ENCODE results near the gene CCT2.

Gene CCT2

DNA sequence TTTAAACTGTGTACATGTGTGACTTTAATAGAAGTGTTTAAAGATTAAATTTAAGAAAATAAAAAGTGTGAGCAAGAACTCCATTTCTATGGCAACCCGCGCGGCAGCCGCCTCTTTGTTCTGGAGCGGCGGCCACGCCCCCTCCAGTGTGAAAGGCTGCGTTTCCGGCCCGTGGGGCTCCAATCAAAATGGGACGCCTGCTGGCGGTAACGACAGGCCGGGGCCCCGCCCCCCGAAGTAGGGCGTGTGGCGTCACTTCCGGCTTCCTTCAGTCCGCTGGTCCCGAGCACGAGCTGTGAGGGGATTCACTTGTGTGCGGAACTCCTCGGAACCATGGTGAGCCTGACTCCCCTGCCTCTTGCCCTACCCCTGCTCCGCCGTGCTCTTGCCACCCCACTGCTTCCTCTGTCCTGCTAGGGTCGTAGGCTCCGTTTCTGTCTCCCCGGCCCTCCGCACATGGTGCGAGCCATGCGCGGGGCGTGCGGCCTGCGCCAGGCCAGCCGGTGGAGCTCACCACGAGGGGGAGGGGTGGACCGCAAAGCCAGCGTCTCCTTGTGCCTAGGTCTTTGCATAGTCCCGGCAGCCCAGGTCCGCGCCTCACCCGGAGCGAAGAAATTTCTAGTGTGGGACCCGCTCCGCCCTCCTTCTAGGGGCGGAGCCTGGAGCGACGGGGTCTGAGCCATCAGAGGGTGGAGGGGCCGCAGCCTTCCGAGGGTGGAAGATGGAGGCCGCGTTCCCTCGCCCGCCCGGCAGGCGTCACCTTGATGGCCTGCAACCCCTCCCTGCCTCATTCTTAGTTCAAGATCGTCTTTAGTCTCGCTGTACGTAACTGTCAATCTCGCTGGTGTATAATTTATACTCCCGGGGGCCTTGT, at the start of gene CCT2:
TSS of gene CCT2 (plus strand) at position 271 of the 874 bp plus-strand sequence. CDS start at position 334, 63 bp downstream.
- peak; percentile 96 to 97 for DNase-seq

- DNase-seq = no peak
Measured at GRCh38 chr12:69540987-69541386, 44.3 kb upstream of the CCT2 start.

DNA sequence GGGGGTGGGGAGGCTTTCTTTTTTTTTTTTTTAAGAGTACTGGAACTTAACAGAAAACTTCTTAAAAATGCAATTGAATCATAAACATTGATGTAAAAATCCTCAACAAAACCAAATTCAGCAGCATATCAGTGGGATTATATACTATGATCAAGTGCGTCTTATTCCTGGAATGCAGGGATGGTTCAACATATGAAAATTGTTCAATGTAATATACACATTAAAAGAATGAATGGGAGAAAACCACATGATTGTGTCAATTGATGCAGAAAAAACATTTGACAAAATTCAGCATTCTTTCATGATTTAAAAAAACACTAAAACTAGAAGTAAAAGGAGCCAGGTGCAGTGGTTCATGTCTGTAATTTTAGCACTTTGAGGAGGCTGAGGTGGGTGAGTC, 41.2 kb upstream of the CCT2 start:
- no peak for DNase-seq

DNA sequence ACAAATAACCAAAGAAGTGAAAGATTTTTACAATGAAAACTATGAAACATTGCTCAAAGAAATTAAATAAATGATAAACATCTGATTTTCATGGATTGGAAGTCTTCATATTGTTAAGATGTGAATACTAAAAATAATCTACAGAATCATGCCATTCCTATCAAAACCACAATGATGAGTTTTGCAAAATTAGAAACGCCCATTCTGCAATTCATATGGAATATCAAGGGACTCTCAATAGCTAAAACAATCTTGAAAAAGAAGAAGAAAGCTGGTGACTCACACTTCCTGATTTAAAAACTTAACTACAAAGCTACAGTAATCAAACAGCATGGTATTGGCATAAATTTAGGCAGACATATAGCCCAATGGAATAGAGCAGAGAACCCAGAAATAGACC, 40.2 kb upstream of the CCT2 start:
- no peak for DNase-seq

DNA sequence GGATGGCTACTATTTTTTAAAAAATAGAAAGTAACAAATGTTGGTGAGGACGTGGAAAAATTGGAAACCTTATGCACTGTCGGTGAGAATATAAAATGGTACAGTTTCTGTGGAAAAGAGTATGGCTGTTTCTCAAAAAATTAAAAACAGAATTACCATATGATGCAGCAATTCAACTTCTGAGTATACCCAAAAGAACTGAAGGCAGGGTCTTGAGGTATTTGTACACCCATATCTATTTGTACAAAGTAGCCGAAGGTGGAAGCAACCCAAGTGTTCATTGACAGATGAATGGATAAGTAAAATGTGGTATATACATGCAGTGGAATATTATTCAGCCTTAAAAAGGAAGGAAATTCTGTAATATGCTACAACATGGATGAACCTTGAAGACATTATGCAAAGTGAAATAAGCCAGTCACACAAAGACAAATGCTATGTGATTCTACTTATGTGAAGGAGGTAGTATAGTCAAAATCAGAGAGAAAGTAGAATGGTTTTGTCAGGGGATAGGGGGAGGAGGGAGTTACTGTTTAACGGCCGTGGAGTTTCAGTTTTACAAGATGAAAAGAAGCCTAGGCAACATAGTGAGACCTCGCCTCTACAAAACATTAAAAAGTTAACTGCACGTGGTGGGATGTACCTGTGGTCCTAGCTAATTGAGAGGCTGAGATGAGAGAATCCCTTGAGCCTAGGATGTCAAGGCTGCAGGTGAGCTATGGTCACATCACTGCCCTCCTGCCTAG, 38.4 kb upstream of the CCT2 start:
- no peak for DNase-seq

- DNase-seq = no peak
Measured at GRCh38 chr12:69548687-69549086, 36.6 kb upstream of the CCT2 start.

GRCh38 chr12:69550569-69551350, 34.5 kb upstream of the CCT2 start:
- no peak for DNase-seq

DNA sequence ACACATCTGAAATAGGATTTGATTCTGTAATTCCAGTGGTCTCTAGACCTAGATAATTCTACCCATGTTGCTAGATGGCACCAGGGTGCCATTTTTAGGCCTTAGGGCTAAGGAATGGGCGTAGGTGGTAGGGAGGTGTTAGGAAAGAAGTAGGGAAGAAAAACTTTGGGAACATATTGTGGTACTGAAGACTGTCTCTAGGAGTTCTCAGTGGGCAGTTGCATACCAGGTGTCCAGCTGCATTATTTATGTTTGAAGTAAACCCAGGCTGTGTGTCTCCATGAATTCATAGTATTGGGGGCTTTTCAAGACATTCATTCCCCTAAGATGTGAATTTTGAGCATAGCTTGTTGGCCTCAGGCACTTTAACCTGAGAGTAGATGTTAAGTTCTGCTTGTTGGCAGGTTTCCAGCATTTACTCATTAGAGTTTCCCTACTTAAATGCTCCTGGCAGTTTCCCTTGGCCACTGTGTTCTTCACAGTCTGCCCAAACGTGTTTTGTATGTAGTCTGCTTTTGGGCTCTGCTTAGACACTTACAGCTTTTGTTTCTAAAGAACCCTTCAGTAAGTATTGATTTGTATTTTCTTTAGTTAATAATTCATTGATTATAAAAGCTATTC, 31.5 kb upstream of the CCT2 start:
- DNase-seq = no peak

DNA sequence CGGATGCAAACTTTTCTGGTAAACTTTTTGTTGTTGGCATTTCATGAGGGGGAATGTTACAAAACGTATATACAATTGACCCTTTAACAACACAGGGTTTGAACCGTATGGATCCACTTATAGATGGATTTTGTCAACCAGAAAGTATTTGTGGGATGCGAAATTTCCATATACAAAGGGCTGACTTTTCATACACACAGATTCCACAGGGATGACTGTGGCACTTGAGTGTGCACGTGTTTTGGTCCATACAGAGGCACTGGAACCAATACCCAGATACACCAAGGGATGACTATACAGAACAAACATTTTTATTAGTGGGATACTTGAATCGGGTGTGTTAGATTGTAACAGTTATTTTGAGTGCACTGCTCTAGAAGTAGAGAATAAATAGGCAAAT, 29.8 kb upstream of the CCT2 start:
- DNase-seq = no peak

DNA sequence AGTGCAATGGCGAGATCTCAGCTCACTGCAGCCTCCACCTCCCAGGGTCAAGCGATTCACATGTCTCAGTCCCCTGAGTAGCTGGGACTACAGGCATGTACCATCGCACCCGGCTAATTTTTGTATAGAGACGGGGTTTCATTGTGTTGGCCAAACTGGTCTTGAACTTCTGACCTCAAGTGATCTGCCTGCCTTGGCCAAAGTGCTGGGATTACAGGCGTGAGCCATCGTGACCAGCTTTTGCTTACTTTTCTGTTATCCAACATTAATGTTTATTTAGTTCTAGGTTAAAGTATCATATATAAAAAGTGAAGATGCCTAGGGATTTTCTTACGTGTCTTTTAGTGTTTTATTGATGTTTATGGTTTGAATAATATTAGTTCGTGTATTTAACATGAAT, 28.9 kb upstream of the CCT2 start:
- no peak for DNase-seq

GRCh38 chr12:69563166-69563762, 22.0 kb upstream of the CCT2 start:
- DNase-seq = no peak

GRCh38 chr12:69566603-69567002, 18.7 kb upstream of the CCT2 start:
- DNase-seq = no peak

GRCh38 chr12:69569236-69569635, 16.0 kb upstream of the CCT2 start:
- DNase-seq = no peak

DNA sequence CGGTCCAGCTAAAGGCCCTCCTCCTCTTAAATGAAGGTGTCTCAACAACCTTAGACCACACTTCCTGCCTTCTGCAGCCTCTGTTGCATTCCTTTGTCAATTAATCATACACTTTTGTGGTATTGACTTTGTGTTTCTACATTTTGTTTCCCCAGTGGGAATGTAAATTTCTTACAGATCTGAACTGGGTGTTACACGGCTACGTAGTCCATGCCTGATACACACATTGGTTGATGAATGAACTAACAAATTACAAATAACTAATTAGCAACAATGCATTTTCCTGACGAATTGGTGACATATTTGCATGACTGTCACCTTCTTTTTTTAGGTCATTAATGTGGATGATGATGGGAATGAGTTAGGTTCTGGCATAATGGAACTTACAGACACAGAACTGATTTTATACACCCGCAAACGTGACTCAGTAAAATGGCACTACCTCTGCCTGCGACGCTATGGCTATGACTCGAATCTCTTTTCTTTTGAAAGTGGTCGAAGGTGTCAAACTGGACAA, 15.2 kb upstream of the CCT2 start:
- no peak for DNase-seq

DNA sequence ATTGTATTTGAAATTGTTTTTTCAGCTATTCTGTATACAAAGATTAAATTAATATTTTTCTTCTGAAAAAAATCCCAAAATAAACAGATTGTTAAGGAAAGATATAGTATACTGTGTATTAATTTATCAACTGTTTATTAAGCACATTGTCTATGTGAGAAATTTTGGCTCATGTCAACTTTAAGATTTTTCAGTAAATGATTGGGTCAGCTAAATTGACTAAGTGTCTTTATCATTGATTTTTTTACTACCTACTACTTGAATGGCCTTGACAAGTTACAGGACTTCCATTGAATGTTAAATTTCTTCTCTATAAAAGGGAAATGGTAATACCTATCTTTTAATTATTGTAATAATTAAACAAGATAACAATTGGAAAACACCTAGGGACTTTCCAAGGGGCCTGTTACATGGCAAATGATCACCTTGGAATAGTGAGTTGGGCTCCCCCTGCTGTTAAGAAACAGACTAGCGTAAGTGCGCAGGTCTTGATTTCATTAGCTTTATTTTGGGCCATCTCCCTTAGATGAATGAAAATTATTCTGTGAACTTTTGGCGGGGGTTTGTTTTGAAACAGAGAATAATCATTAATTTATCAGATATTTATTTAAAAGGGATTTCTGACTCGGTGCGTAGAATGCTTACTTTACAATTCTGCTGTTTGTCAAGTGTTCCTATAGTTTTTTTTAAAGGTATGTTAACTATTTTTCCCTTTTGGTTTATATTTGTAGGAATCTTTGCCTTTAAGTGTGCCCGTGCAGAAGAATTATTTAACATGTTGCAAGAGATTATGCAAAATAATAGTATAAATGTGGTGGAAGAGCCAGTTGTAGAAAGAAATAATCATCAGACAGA, 14.5 kb upstream of the CCT2 start:
- peak; percentile 45 to 62 for DNase-seq

- no peak for DNase-seq
Measured at GRCh38 chr12:69575346-69575745, 9.9 kb upstream of the CCT2 start.

DNA sequence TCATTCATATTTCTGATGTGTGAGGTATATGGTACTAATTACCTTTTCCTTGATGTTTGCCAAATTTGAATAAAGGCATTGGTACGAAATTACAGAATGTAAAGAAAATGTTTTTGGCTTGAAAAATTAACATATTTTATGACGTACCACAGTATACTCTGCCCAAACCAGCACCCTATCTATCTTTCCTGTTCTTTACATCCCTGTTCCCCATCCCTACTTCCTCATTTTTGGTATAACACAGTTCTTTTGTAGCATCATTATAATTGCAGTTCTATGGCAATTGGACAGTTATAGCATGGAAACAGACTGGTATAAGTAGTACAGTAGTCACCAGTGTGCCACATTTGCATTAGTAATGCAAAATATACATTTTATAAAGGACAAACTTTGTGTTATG, 7.0 kb upstream of the CCT2 start:
- no peak for DNase-seq

GRCh38 chr12:69579029-69579428, 6.2 kb upstream of the CCT2 start:
- DNase-seq = no peak

DNA sequence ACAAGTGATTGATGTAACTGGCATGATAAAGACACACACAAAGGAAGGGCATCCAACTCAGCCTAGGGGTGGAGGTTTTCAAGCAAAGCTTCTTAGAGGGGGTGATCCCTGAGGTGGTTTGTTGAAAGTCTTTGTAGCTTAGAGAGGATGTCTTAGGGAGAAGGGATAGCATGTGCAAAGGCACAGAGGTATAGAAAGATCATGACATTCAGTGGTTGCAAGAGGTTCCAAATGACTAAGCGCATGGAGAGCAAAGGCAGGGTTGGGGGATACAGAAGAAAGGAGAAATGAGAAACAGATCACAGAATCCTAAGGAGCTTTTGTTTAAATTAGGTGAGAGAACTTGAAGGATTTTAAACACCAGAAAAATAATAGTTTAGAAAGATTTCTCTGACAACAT, 5.2 kb upstream of the CCT2 start:
- DNase-seq = no peak

- DNase-seq = no peak
Measured at GRCh38 chr12:69583203-69583602, 2.1 kb upstream of the CCT2 start.

DNA sequence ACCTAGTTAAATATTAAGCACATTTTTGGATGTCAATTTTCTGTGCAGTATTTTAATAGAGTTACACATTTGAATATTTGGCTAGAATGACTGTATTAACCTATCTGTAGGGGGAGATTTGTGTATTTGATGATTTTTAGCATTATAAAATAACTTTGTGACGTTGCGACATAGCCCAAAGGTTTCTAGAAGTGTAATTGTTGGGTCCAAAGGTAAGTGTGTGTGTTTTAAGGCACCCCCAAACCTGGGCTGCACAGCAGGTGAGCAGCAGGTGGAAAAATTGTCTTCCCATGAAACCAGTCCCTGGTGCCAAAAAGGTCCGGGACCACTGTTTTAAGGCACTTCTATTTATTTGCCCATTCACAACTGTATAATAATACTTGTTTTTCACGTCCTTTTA, 3.3 kb downstream of the CCT2 start:
- DNase-seq = no peak

Measured in activated CD4-positive, alpha-beta T cell treated with anti-CD3 and anti-CD28 coated beads, Interleukin-2, amount 50 U/mL, for 48 hours (primary cell).